ENCODE data around the gene RAB36. TPM values are rescaled to one million over a fixed set of nuclear protein-coding genes. Genes with fewer than 3 reads are reported as not detected.

RAB36 gene
- total and polyA plus RNA-seq, 2 donors (not counting 1 experiment from before 2014, with no cell fraction given) = 1.1 to 3.3 TPM

- ChIA-PET CTCF (interaction anchor here (0.7 to 6.7 kb wide), 3 partner anchors 16 to 163 kb away, joined by 4 to 84 read pairs (median 4); no protein-coding TSS in a partner anchor), POLR2A (no interaction called here)
- Histone ChIP-seq H3K4me2 (replicated peaks; ENCODE audit: low read depth, low read length, poor library complexity, severe bottlenecking) (no peak overlapping the region), H3K27ac (ENCODE audit: low read length in 2 of 2) (no peak overlapping the region), H3K4me3 (ENCODE audit: control extremely low read depth in 1 of 5, extremely low read depth in 1 of 5, insufficient read depth in 1 of 5, low read depth in 2 of 5, low read length in 4 of 5) (no peak overlapping the region), H3K9me3 (ENCODE audit: control extremely low read depth in 1 of 3, control insufficient read depth in 2 of 3, insufficient read depth in 1 of 3, low read length in 2 of 3) (no peaks in the 10 kb centered on the region), H3K27me3 (replicated peaks in 1 of 4; ENCODE audit: control extremely low read depth in 1 of 4, control insufficient read depth in 3 of 4, insufficient read depth in 4 of 4, low read length in 3 of 4) (no peaks in the 10 kb centered on the region), H3K4me1 (ENCODE audit: control insufficient read depth in 2 of 2, insufficient read depth in 2 of 2, low read length in 2 of 2) (peaks cover 5 to 12% of the 10 kb centered on the region in 2 donors), H3K36me3 (replicated peaks in 1 of 2; ENCODE audit: control extremely low read depth in 1 of 2, control insufficient read depth in 1 of 2, extremely low read depth in 1 of 2, insufficient read depth in 2 of 2, low read length in 1 of 2) (no peaks in the 10 kb centered on the region), H4K20me1 (ENCODE audit: control insufficient read depth, insufficient read depth, low read length, poor library complexity, severe bottlenecking) (no peaks in the 10 kb centered on the region), H3K79me2 (ENCODE audit: control insufficient read depth, insufficient read depth, low read length) (no peaks in the 10 kb centered on the region), H3K9ac (ENCODE audit: low read length) (no peak overlapping the region), H2AFZ (ENCODE audit: insufficient read depth, low read depth, low read length, poor library complexity, severe bottlenecking) (no peak overlapping the region)
- H3K4me1 Mint-ChIP-seq = peaks cover 14% of the 10 kb centered on the region
- H3K4me3 Mint-ChIP-seq = no peak overlapping the region
- DNase-seq = no peak
- no peak for ATAC-seq (ENCODE audit: low read depth)
- intact Hi-C loops (cut with micrococcal nuclease) = no loop called here
- no peaks in the 10 kb centered on the region for H3K9me3 Mint-ChIP-seq (ENCODE audit: insufficient read depth)
- H3K27ac Mint-ChIP-seq = no peak overlapping the region
- no peaks in the 10 kb centered on the region for H3K27me3 Mint-ChIP-seq
- TF ChIP-seq CTCF (IDR thresholded peaks at IDR 0.05) (no peak), EZH2 (IDR thresholded peaks at IDR 0.05; ENCODE audit: borderline replicate concordance, insufficient read depth, low read depth, low read length, poor library complexity, severe bottlenecking) (no peak)
- WGBS (ENCODE audit: insufficient coverage) = 100% methylated on average over 1 of the region's 4 CpGs
Measured at GRCh38 chr22:23121000-23121421, 24.3 kb upstream of the RAB36 start.

- no peak overlapping the region for H3K4me2 ChIP-seq (replicated peaks; ENCODE audit: low read depth, low read length, poor library complexity, severe bottlenecking)
- TF ChIP-seq CTCF (IDR thresholded peaks at IDR 0.05) (no peak), EZH2 (IDR thresholded peaks at IDR 0.05; ENCODE audit: borderline replicate concordance, insufficient read depth, low read depth, low read length, poor library complexity, severe bottlenecking) (no peak)
- no peak overlapping the region for H3K4me3 Mint-ChIP-seq
- no CpG with 5 or more reads among the region's 9 CpGs for WGBS (ENCODE audit: insufficient coverage)
- intact Hi-C loops (cut with micrococcal nuclease) = no loop called here
- H3K27ac Mint-ChIP-seq = no peak overlapping the region
- no peak for ATAC-seq (ENCODE audit: low read depth)
- no peaks in the 10 kb centered on the region for H3K79me2 ChIP-seq (ENCODE audit: control insufficient read depth, insufficient read depth, low read length)
- H3K9ac ChIP-seq (ENCODE audit: low read length) = no peak overlapping the region
- no peak overlapping the region for H2AFZ ChIP-seq (ENCODE audit: insufficient read depth, low read depth, low read length, poor library complexity, severe bottlenecking)
- H3K27me3 Mint-ChIP-seq = no peaks in the 10 kb centered on the region
- no peaks in the 10 kb centered on the region for H3K9me3 ChIP-seq (ENCODE audit: control extremely low read depth in 1 of 3, control insufficient read depth in 2 of 3, insufficient read depth in 1 of 3, low read length in 2 of 3)
- H3K27ac ChIP-seq (ENCODE audit: low read length in 2 of 2) = no peak overlapping the region
- CTCF ChIA-PET = interaction anchor here (0.7 to 6.7 kb wide), 3 partner anchors 16 to 163 kb away, joined by 4 to 84 read pairs (median 4); no protein-coding TSS in a partner anchor
- no peaks in the 10 kb centered on the region for H3K27me3 ChIP-seq (replicated peaks in 1 of 4; ENCODE audit: control extremely low read depth in 1 of 4, control insufficient read depth in 3 of 4, insufficient read depth in 4 of 4, low read length in 3 of 4)
- DNase-seq = no peak
- no peaks in the 10 kb centered on the region for H4K20me1 ChIP-seq (ENCODE audit: control insufficient read depth, insufficient read depth, low read length, poor library complexity, severe bottlenecking)
- H3K4me1 Mint-ChIP-seq = peaks cover 14% of the 10 kb centered on the region
- no peak overlapping the region for H3K4me3 ChIP-seq (ENCODE audit: control extremely low read depth in 1 of 5, extremely low read depth in 1 of 5, insufficient read depth in 1 of 5, low read depth in 2 of 5, low read length in 4 of 5)
- H3K36me3 ChIP-seq (replicated peaks in 1 of 2; ENCODE audit: control extremely low read depth in 1 of 2, control insufficient read depth in 1 of 2, extremely low read depth in 1 of 2, insufficient read depth in 2 of 2, low read length in 1 of 2) = no peaks in the 10 kb centered on the region
- H3K9me3 Mint-ChIP-seq (ENCODE audit: insufficient read depth) = no peaks in the 10 kb centered on the region
- POLR2A ChIA-PET = no interaction called here
- peaks cover 5 to 12% of the 10 kb centered on the region in 2 donors for H3K4me1 ChIP-seq (ENCODE audit: control insufficient read depth in 2 of 2, insufficient read depth in 2 of 2, low read length in 2 of 2)
Measured at GRCh38 chr22:23121424-23121823, 23.9 kb upstream of the RAB36 start.

Measured in B cell (primary cell).